ENCODE results near the gene RIN3.

- TF ChIP-seq MAX (IDR thresholded peaks at IDR 0.05) (no peak), RXRA (IDR thresholded peaks at IDR 0.05) (no peak), SP1 (IDR thresholded peaks at IDR 0.05) (no peak), CTCF (IDR thresholded peaks at IDR 0.05; ENCODE audit: low read depth, low read length, missing input control) (no peak), ATF3 (IDR thresholded peaks at IDR 0.05) (no peak), RAD21 (IDR thresholded peaks at IDR 0.05) (no peak), GABPA (IDR thresholded peaks at IDR 0.05 in 1 of 2, conservative IDR thresholded peaks at IDR 0.05 in 1 of 2) (no peak), TAF1 (conservative IDR thresholded peaks at IDR 0.05) (no peak), REST (IDR thresholded peaks at IDR 0.05) (no peak), YY1 (IDR thresholded peaks at IDR 0.05) (no peak), JUND (IDR thresholded peaks at IDR 0.05) (no peak), HNF4A (conservative IDR thresholded peaks at IDR 0.05) (no peak), ZBTB33 (IDR thresholded peaks at IDR 0.05) (no peak), HNF4G (IDR thresholded peaks at IDR 0.05) (no peak)
Measured at GRCh38 chr14:92489394-92490238, 24.0 kb upstream of the RIN3 start.

Measured in liver (tissue), 3 donors.